Measurements from ENCODE around the gene RHOH. TPM values are rescaled to one million over a fixed set of nuclear protein-coding genes. Genes with fewer than 3 reads are reported as not detected.

The RHOH gene
- total and polyA plus RNA-seq, 2 experiments from 2014 or later, result not detected

DNA sequence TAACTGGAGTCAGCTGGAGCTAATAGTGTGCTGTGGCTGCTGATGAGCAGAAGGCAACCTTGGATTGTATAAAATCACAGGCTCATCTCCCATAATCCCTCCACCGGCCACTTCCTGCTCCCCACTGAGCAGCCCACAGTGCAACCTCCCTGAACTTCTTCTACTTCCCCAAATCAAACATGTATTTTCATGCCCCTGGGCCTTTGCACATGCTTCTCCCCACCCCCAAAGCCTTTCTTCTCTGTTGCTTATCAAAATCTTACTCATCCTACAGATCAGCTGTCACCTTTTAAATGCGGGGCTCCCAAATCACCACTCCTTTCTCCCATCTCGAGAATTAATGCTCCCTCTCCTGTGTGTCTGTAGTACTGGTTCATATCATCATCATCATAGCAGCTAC is 35.8 kb downstream of the RHOH start:
- H3K9me2 ChIP-seq (ENCODE audit: insufficient read depth), result no peaks in the 10 kb centered on the region
- H2AFZ ChIP-seq, result no peak overlapping the region
- in situ Hi-C loops (cut with MboI), result no loop called here
- no peaks in the 10 kb centered on the region for H3K27me3 ChIP-seq (replicated peaks; ENCODE audit: insufficient read depth)
- no peaks in the 10 kb centered on the region for H4K20me1 ChIP-seq (ENCODE audit: insufficient read depth)
- no peaks in the 10 kb centered on the region for H3K36me3 ChIP-seq (ENCODE audit: low read depth)
- no peaks in the 10 kb centered on the region for H3K4me1 ChIP-seq (ENCODE audit: insufficient read depth)
- no peak overlapping the region for H3K27ac ChIP-seq
- H3F3A ChIP-seq (ENCODE audit: insufficient read depth), result peaks cover 4% of the 10 kb centered on the region; the same call in 1 of the 2 replicates
- no peak for DNase-seq
- TF ChIP-seq EZH2phosphoT487 (IDR thresholded peaks at IDR 0.05; ENCODE audit: insufficient read depth, low read depth), result no peak
- no peak for TF ChIP-seq EZH2 (IDR thresholded peaks at IDR 0.05; ENCODE audit: insufficient read depth, poor library complexity, severe bottlenecking)
- H3K4me2 ChIP-seq (ENCODE audit: unreplicated experiment), result no peak overlapping the region
- no peak overlapping the region for H3K4me3 ChIP-seq
- no peak overlapping the region for H3K9ac ChIP-seq
- no peaks in the 10 kb centered on the region for H3K9me3 ChIP-seq (ENCODE audit: low read depth)
- 81 to 94% methylated on average over 3 of the region's 3 CpGs for WGBS, 2 experiments (ENCODE audit: low coverage in 1 of 2, low lambda C conversion rate in 2 of 2, missing lambda C conversion rate in 2 of 2)
- no peaks in the 10 kb centered on the region for H3K79me2 ChIP-seq (ENCODE audit: insufficient read depth)

DNA sequence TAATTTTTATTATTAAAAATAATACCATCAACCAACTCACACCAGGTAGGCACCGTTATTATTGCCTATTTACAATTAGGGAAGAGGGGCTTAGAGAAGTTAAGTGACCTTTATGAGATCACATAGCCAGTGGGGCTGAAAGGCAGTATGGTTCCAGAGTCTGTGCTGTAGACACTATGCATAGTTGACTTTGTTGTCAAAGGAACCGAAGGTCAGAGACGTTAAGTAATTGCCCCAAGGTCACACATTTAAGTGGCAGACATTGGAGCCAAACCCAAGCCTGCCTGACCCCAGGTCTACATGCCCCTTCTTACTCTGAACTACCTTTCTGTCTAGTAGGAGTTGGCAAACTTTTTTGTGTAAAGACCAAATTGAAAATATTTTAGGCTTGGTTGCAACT is 36.4 kb downstream of the RHOH start:
- Histone ChIP-seq H3K27me3 (replicated peaks; ENCODE audit: insufficient read depth) (no peaks in the 10 kb centered on the region), H3F3A (ENCODE audit: insufficient read depth) (peaks cover 4% of the 10 kb centered on the region; the same call in 1 of the 2 replicates), H4K20me1 (ENCODE audit: insufficient read depth) (no peaks in the 10 kb centered on the region), H3K9ac (no peak overlapping the region), H3K36me3 (ENCODE audit: low read depth) (no peaks in the 10 kb centered on the region), H3K9me3 (ENCODE audit: low read depth) (no peaks in the 10 kb centered on the region), H2AFZ (no peak overlapping the region), H3K79me2 (ENCODE audit: insufficient read depth) (no peaks in the 10 kb centered on the region), H3K4me1 (ENCODE audit: insufficient read depth) (no peaks in the 10 kb centered on the region), H3K9me2 (ENCODE audit: insufficient read depth) (no peaks in the 10 kb centered on the region), H3K27ac (no peak overlapping the region), H3K4me3 (no peak overlapping the region), H3K4me2 (ENCODE audit: unreplicated experiment) (no peak overlapping the region)
- TF ChIP-seq EZH2phosphoT487 (IDR thresholded peaks at IDR 0.05; ENCODE audit: insufficient read depth, low read depth), result no peak
- TF ChIP-seq EZH2 (IDR thresholded peaks at IDR 0.05; ENCODE audit: insufficient read depth, poor library complexity, severe bottlenecking), result no peak
- in situ Hi-C loops (cut with MboI), result no loop called here
- DNase-seq, result no peak
- 58% methylated on average over 3 of the region's 3 CpGs for WGBS, 2 experiments (ENCODE audit: low coverage in 1 of 2, low lambda C conversion rate in 2 of 2, missing lambda C conversion rate in 2 of 2)

DNA sequence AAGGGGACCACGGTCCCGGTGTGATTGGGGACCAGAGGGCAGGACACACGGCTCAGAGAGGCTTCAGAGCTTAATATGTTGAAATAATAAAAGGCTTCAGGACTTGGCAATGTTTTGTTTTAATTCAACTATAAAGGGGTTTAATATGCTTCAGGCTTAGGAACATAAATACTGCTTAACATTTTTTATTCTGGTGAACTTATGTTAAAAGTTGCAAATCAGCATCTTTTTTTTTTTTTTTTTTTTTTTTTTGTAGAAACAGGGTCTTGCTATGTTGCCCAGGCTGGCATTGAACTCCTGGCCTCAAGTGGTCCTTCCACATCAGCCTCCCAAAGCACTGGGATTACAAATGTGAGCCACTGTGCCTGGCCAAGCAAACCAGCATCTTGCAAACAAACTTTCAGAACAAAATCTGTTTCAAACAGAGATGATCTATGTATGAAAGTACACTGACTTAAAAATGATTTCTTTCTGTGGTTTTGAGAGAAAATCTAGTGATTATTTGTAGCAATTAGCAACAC is 37.7 kb downstream of the RHOH start:
- Histone ChIP-seq H3K4me1 (ENCODE audit: insufficient read depth) (no peaks in the 10 kb centered on the region), H3K9ac (no peak overlapping the region), H3K79me2 (ENCODE audit: insufficient read depth) (no peaks in the 10 kb centered on the region), H3K9me3 (ENCODE audit: low read depth) (no peaks in the 10 kb centered on the region), H3K4me2 (ENCODE audit: unreplicated experiment) (no peak overlapping the region), H3F3A (ENCODE audit: insufficient read depth) (peaks cover 4% of the 10 kb centered on the region; the same call in 1 of the 2 replicates), H2AFZ (no peak overlapping the region), H3K9me2 (ENCODE audit: insufficient read depth) (no peaks in the 10 kb centered on the region), H3K27ac (no peak overlapping the region), H3K27me3 (replicated peaks; ENCODE audit: insufficient read depth) (no peaks in the 10 kb centered on the region), H4K20me1 (ENCODE audit: insufficient read depth) (no peaks in the 10 kb centered on the region), H3K36me3 (ENCODE audit: low read depth) (no peaks in the 10 kb centered on the region), H3K4me3 (no peak overlapping the region)
- no peak for TF ChIP-seq EZH2 (IDR thresholded peaks at IDR 0.05; ENCODE audit: insufficient read depth, poor library complexity, severe bottlenecking)
- TF ChIP-seq EZH2phosphoT487 (IDR thresholded peaks at IDR 0.05; ENCODE audit: insufficient read depth, low read depth), result no peak
- in situ Hi-C loops (cut with MboI), result no loop called here
- DNase-seq, result no peak
- WGBS, 2 experiments (ENCODE audit: low coverage in 1 of 2, low lambda C conversion rate in 2 of 2, missing lambda C conversion rate in 2 of 2), result 73 to 78% methylated on average over 3 of the region's 3 CpGs

DNA sequence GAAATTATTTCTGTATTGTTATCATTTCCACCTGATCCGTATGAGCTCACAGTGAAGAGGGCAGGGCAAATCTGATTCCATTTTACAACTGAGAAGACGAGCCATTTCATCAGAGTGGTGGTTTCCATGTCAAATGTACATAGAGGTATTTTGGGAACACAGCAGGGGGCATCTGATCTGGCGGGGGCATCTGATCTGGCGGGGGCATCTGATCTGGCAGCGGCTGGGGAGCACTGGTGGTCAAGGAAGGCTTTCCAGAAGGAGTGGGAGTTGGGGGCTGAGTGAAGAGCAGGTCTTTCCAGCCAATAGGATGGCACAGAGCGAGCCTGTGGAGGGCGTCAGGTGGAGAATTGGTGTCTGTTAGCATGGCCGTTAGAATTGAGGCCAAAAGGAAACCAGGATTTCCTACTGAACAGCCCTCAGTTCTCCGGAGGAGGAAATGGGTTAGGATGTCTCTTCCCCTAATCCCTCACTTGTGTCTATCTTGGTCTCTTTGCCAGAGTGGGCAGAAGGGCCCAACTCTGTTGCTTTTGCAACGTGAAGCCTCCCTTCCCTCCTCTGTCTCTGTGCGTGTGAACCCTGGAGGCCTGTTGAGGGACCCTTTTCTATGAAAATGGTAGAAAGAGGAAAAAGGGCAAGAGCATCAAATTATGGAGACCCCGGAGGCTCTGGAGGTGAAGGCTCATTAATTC is 41.3 kb downstream of the RHOH start:
- H4K20me1 ChIP-seq (ENCODE audit: insufficient read depth), result no peaks in the 10 kb centered on the region
- TF ChIP-seq EZH2 (IDR thresholded peaks at IDR 0.05; ENCODE audit: insufficient read depth, poor library complexity, severe bottlenecking), result no peak
- no peak for TF ChIP-seq EZH2phosphoT487 (IDR thresholded peaks at IDR 0.05; ENCODE audit: insufficient read depth, low read depth)
- no peak overlapping the region for H3K4me2 ChIP-seq (ENCODE audit: unreplicated experiment)
- no peaks in the 10 kb centered on the region for H3K79me2 ChIP-seq (ENCODE audit: insufficient read depth)
- no peaks in the 10 kb centered on the region for H3K36me3 ChIP-seq (ENCODE audit: low read depth)
- H3K9ac ChIP-seq, result no peak overlapping the region
- H3F3A ChIP-seq (ENCODE audit: insufficient read depth), result 0 out of 2 replicates have a peak, but pooled peaks cover 5% of the 10 kb centered on the region
- in situ Hi-C loops (cut with MboI), result no loop called here
- H3K27me3 ChIP-seq (replicated peaks; ENCODE audit: insufficient read depth), result no peaks in the 10 kb centered on the region
- no peaks in the 10 kb centered on the region for H3K9me2 ChIP-seq (ENCODE audit: insufficient read depth)
- H3K4me1 ChIP-seq (ENCODE audit: insufficient read depth), result no peaks in the 10 kb centered on the region
- no peaks in the 10 kb centered on the region for H3K9me3 ChIP-seq (ENCODE audit: low read depth)
- no peak overlapping the region for H3K27ac ChIP-seq
- 87 to 91% methylated on average over 12 of the region's 12 CpGs for WGBS, 2 experiments (ENCODE audit: low coverage in 1 of 2, low lambda C conversion rate in 2 of 2, missing lambda C conversion rate in 2 of 2)
- H3K4me3 ChIP-seq, result no peak overlapping the region
- no peak for DNase-seq
- H2AFZ ChIP-seq, result no peak overlapping the region

Measured in GM23248 (cell line).